HG02759 (cell line): Measurements from ENCODE around the gene FARS2.

Experiments used
- ATAC-seq: cut with Tn5 transposase; IDR thresholded peaks from one replicate; pipeline ENCODE4 v1.9.1; 2021; ENCODE audit warnings: mild to moderate bottlenecking, moderate library complexity; ENCODE audit not compliant: unreplicated experiment

FARS2 gene

DNA sequence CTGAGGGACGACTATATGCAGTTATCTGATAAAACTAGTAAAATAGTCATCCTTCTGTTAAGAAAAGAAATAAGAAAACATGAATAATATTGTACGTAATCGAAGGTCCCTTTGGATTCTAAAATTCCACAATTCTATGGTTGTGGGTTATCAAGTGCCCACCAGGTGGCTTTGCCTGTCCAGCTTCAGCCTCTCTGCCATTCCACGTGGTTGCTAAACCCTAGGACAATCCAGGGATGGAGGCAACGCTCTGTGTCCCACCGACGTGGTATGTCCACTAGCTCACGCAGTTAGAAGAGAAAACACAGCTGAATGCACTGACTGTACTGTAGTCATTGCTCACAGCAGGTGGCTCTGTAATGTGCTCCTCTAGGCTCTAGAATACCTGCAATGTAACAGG lies 349.3 kb downstream of the FARS2 start:
- no peak for ATAC-seq

GRCh38 chr6:5617179-5617578 lies 355.9 kb downstream of the FARS2 start:
- no peak for ATAC-seq

DNA sequence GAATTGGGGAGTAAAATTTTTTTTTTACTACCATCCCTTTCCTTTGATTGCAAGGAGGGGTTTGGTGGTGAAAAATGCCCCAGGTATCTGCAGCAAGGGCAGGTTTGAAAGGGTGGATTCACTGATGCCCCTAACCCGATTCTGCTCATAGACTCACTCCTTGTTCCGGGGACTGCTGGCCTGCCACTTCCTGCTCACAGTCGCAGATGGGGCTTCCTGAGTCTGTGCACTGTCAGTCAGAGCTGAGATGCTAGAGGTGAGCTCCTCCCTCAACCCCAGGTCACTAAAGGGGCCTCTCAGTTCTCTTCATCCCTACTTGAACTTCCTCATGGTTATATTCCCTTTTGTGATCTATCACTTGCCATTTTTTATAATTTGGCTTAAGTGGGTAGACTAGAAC lies 357.9 kb downstream of the FARS2 start:
- peak; percentile 85 for ATAC-seq

DNA sequence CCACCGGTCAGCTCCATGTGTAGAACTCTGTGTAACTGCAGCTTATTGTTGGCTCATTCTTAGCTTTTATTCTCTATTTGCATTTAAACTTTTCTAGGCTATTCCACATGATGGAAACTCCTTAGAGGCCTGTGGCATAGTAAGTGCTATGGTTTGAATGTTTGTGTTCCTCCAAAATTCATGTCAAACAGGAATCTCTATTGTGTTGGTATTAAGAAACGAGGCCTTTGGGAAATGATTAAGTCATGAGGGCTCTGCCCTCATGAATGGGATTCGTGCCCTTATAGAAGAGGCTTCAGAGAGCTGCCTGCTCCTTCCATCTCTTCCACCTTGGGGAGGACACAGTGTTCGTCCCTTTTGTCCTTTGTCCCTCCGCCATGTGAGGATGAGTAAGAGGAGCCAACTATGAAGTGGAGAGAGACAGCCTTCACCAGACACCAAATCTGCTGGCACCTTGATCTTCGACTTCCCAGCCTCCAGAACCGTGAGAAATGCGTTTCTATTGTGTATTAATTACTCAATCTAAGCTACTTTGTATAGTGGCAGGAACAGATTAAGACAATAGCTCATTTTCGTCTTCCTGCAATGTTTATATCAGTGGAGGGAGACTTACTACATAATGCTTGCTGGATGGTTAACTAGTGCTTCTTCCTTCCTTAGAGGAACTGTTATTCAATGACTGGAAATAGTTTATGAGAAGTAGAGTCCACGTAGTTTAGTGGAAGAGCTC lies 361.1 kb downstream of the FARS2 start:
- ATAC-seq = no peak

GRCh38 chr6:5623769-5624168 lies 362.5 kb downstream of the FARS2 start:
- ATAC-seq = no peak

- ATAC-seq = no peak
Observed at GRCh38 chr6:5624256-5624655, 362.9 kb downstream of the FARS2 start.

DNA sequence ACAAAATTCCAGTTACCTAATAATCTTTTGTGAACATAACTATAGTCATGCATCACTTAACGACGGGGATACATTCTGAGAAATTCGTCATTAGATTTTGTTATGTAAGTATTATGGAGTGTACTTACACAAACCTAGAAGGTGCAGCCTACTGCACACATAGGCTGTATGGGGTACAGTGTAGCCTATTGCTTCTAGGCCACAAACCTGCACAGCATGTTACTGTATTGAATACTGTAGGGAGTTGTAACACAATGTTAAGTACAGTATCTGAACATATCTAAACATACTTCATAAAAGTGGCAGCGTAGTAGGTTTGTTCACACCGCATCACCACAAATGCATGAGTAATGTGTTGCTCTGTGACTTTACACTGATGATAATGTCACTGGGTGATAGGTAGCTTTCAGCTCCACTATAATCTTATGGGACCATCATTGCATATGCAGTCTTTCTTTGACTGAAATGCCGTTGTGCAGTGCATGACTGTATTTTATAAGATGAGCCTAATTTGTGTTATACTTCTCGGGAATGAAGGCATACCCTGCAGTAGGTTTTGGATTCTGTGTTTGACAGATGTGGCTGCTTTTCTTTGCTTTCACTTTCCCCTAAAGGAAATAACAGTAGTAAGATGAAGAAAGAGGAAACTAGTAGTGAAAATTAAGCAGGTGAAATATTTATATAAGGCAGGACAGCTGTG lies 365.6 kb downstream of the FARS2 start:
- peak; percentile 82 for ATAC-seq

- no peak for ATAC-seq
Observed at GRCh38 chr6:5630636-5631035, 369.3 kb downstream of the FARS2 start.

DNA sequence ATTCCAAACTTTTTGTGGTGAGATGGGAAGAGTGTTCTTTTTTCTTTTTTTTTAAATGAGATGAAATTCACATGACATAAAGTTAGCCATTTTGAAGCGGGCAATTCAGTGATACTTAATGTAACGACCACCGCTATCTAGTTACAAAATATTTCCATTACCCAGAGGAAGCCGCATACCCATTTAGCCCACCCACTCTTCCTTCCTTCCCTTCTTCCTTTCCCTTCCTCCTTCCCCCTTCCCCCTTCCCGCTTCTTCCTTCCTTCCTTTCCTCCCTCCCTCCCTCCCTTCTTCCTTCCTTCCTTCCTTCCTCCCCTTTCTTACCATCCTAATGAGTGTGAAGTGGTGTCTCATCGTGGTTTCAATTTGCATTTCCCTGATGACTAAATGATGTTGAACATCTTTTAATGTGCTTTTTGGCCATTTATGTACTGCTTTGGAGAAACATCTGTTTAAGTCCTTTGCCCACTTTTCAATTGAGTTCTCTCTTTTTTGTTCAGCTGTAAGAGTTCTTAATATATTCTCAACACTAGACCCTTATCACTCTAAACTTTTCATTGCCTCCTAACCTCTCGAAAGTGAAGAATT lies 371.1 kb downstream of the FARS2 start:
- no peak for ATAC-seq

DNA sequence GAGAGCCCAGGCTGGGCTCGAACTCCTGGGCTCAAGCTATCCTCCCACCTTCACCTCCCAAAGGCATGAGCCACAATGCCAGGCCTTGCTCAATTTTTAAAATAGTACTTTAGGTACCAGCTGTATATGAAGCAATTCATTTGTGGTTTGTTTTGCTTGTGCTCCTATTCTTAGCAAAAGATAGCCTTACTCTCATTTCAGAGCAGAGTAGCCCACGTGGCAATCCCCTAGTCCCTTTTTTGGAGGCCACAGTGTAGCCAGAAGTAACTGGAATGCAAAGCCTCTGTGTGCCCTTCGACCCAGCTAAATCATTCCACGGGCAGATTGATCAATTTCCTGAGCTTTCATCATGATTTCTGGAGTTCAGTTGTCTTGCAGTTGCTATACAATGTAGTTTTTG lies 373.2 kb downstream of the FARS2 start:
- no peak for ATAC-seq

DNA sequence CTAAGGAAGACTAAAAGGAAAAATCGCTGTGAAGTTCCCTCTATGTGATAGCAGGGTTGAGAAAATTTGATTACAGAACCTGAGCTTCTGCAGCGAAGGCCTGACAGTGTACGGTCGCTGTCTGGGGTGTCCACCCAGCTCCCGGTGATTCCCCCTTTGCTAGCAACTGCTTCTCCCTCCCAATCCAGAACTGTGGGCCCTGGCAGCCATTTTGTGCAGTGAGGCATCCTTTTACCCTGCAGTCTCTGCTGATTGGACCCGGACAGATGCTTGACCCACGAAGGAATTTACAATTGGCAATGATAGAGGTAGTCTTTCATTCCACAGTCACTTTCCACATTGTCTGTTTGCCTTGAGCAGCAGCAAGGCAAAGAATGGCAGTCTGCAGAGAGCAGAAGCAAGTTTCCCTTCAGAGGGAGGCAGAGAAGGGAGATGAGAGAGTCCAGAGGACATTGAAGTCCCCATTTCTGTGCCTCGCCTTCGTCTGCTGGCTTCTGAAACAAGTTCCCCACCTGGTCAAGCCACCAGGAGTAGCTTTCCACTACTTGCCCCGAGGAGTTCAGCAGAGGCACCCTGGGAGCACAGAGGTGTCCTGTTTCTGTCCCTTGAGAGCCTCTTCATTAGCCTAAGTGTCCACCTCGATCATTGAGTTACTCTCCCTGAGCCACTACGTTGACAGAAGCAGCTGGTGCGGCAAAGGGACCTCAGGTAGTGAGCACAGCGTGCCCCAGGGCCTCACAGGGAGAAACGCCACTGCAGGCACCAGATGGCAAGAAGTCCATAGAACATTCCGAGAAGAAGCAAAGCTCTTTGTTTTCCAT lies 375.1 kb downstream of the FARS2 start:
- no peak for ATAC-seq

GRCh38 chr6:5637714-5638113 lies 376.4 kb downstream of the FARS2 start:
- no peak for ATAC-seq

- ATAC-seq = no peak
Observed at GRCh38 chr6:5638666-5639065, 377.4 kb downstream of the FARS2 start.

DNA sequence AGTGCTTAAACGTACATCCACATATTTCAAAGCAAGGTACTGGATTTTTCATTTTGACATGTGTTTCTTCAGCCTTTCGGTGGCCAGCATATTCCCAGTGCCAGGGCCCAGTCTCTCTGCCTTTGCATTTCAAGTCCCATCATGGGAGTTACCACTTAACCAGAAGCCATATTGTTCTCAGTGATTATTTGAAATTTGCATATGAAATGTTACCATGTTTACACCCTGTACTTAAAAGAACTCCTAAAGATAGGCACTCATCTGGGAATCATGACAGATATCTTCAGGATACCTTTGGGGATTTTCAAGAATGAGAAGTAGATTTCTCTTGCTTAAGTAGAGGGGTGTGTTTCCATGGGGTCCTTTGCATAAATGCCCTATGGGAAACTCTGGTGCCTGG lies 377.9 kb downstream of the FARS2 start:
- no peak for ATAC-seq

DNA sequence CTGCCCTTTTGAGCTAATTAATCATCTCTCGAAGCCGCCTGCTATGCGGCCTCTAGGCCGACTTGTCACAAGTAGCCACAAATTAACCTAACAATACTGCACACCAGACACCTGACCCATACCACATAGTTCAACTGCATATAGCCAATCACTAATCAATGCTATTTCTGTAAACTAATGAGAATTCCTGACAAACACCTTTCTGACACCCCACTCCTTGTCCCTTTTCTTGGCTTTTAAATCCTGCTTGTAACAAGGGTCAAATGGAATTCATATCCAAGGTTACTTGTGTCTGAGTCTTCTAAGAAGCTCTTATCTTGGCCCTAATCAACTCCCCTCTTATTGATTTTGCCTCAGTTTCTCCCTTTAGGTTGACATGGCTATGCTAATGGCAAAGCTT lies 379.3 kb downstream of the FARS2 start:
- no peak for ATAC-seq

DNA sequence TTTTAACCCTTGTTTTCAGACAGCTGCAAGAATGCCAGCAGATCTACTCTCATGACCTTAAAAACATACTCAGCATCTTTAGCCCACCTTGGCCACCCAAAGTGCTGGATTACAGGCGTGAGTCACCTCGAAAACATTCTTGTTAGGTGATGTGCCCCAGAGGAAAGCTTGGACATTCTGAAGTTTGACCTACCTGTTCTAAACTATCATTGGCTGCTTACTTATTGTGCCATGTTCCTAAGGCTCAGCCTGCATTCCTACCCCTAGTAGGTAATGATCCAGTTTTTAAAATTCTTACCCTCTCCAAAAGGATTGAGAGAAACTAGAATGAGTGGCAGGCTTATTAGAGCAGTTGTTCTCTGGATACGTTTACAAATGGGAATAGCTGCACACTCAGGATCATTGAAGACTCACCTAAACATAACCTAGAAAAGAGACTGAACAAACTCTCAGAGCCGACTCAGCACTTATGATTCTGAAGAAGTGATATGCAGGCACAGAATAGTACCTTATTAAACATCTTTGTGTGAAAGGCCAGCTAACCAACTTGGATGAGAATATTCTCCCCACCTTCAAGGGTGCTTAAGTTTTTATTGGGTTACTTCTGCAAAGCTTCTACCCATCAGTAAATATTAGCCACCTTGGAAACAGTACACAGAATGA lies 383.3 kb downstream of the FARS2 start:
- no peak for ATAC-seq

DNA sequence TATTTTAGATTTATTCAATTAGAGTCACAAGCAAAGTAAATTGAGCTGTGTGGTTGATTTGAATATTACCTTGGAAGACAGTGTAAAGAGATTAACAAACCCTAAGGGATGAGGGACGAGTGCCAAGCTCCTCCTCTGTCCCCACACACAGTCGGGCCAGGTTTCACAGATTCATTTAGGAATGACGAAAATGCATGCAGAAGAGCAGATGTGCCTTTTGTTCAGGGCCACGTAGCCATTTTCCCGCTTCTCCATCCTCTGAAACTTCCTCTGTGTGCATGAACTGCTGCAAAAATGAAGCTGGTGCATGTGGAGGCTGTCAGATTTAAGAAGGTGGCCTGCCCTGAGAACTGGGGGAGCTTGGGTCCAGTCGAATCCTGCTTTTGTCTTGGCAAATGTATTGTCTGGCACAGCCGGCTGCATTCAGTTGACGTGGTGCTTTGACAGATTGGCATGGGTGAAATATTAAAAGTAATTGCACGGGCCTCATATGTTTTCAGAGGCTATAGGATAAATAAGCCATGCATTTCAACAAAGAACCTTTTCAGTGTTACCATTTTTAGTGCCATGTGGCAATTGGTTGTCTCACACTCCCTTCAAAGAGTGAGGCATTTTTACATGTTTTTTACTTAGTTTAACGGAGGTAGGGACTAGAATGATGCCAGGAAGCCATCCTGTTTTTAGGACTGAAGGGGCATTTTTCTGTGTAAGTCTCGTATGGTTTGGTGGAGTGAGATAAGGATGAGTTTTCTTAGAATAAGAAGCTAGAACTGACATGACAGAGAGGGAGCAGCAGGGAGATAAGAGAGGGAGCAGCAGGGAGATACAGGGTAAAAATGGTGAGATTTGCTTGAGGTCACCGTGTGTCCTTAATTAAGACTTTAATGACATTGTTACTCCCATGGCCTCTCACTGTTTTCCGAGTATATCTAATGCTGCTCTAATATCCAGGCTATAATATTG lies 384.3 kb downstream of the FARS2 start:
- ATAC-seq = no peak

DNA sequence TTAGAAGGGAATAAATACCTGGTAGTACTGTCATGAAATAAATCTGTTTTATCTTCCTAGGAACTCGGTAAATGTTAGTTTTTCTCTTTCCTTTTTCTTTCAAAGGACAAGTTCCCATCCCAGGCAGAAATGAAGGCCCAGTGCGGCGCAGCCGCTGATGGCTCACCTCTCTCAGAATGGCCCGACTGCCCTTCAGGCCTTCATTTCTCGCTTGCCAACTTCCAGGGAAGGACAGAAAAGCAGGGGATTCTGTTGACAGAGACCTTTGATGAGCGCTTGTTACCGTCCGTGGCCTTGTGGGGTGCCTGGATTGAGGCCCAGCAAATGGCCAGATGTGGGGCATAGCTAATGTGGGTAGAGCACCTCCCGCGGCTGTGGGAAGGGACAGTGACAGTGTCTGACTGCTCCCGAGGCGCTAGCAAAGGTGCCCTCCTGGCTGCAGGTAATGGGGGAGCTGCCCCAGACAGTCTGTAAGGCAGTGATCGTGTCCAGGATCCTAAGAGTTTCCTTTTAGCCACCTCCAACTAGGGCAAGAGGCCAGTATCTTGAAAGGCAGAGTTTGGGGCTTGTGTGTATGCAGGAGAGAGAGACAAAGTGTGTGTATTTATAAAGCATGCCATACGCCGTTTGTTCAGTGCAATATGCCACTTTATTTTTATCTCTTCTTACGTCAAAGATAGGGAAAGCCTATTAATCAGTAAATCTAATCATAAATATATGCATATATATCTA lies 391.3 kb downstream of the FARS2 start:
- no peak for ATAC-seq

DNA sequence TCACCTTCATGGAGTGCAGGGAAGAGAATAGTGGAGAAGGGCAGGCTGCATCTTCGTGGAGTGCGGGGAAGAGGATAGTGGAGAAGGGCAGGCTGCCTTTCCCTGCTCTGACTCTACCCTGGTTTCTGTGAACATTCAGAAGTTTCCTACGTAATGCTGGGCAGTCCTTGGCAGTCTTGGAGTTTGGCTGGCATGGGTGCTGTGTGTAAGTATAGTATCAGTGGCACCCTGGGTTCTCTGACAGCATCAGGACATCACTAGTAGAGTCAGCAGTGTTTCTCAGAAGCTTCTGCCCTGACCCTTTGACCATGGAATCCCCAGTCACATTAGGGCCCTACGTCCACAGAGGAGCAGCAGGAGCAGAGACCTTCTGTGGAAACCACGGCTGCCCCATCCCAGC lies 392.5 kb downstream of the FARS2 start:
- no peak for ATAC-seq
